ENCODE results near the gene PTPN12.

DNA sequence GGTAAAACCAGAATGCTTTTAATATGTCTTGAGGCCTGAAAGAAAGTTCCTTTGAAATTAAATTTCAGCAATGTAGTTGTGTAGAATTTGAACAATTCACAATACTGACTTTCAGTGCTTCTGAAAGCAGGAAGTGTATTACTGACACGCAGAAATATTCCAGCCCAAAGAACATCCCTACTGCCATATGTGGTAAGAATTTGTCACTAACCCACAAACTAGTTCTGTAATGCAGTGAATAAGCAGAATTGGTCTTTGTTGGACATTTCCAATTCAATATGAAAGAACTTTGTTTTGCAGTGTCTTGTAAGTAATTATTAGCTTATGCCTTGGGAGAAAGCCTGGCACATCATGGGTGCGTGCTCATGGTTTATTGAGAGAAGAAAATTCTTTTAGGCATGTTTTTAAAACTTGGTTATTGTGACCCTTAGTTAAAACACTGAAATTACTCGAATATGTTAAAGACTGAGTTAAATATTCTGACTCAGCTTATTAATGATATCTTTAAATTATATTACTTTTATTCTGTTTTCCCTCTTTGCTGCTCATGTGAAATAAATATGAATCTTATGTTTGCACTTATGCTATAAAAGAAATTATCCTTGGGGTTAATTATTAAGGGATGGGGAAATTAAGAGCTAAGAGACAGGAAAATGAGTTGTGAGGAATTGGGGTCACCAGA, 33.4 kb downstream of the PTPN12 start:
- no peak for TF ChIP-seq GATA3 (IDR thresholded peaks at IDR 0.05; ENCODE audit: low read depth, low read length)
- TF ChIP-seq GATA2 (IDR thresholded peaks at IDR 0.05; ENCODE audit: low read depth, low read length): no peak

All from SH-SY5Y (cell line).